ENCODE results near the gene HSPA12A. TPM values are rescaled to one million over a fixed set of nuclear protein-coding genes. Genes with fewer than 3 reads are reported as not detected.
A peak's percentile ranks its signal among the peaks of the same experiment; 100 is the strongest.

Gene HSPA12A
- total RNA-seq, 1 donor from 2014 or later: 7.9 TPM

- Mint-ChIP-seq H3K27me3 (ENCODE audit: low read depth, unreplicated experiment) (peaks cover 47% of the 10 kb centered on the region), H3K9me3 (ENCODE audit: unreplicated experiment) (no peaks in the 10 kb centered on the region), H3K27ac (ENCODE audit: unreplicated experiment) (no peak overlapping the region), H3K36me3 (ENCODE audit: low read depth, unreplicated experiment) (no peaks in the 10 kb centered on the region), H3K4me3 (ENCODE audit: unreplicated experiment) (no peak overlapping the region), H3K4me1 (ENCODE audit: low read depth, unreplicated experiment) (no peaks in the 10 kb centered on the region)
- Histone ChIP-seq H3K9me3 (ENCODE audit: insufficient read depth, low read depth, low read length) (no peaks in the 10 kb centered on the region), H2AFZ (ENCODE audit: low read depth, low read length) (no peak overlapping the region), H3K9ac (ENCODE audit: low read length) (no peak overlapping the region), H4K20me1 (ENCODE audit: insufficient read depth, low read length) (no peaks in the 10 kb centered on the region), H3K36me3 (ENCODE audit: insufficient read depth, low read length) (no peaks in the 10 kb centered on the region), H3K4me2 (ENCODE audit: low read length) (no peak overlapping the region), H3K4me1 (ENCODE audit: insufficient read depth, low read length) (no peaks in the 10 kb centered on the region), H3K27me3 (ENCODE audit: insufficient read depth, low read length) (peaks cover 2% of the 10 kb centered on the region), H3K79me2 (ENCODE audit: insufficient read depth, low read length) (no peaks in the 10 kb centered on the region), H3K4me3 (ENCODE audit: insufficient read depth, low read depth, low read length) (no peak overlapping the region), H3K27ac (ENCODE audit: low read depth, low read length) (no peak overlapping the region)
- DNase-seq (ENCODE audit: low read depth): no peak
- no peak for TF ChIP-seq CTCF (IDR thresholded peaks at IDR 0.05; ENCODE audit: insufficient read depth, low read depth, low read length)
- TF ChIP-seq EZH2 (IDR thresholded peaks at IDR 0.05; ENCODE audit: insufficient read depth, low read length): no peak
- no peak for FAIRE-seq
These were observed 113.0 kb downstream of the HSPA12A start for GRCh38 chr10:116629340-116629739.

GRCh38 chr10:116627386-116627933 is 114.9 kb downstream of the HSPA12A start:
- Histone ChIP-seq H3K27me3 (ENCODE audit: insufficient read depth, low read length) (peaks cover 2% of the 10 kb centered on the region), H4K20me1 (ENCODE audit: insufficient read depth, low read length) (no peaks in the 10 kb centered on the region), H3K4me2 (ENCODE audit: low read length) (peak overlapping the region; percentile 55), H2AFZ (ENCODE audit: low read depth, low read length) (no peak overlapping the region), H3K9me3 (ENCODE audit: insufficient read depth, low read depth, low read length) (no peaks in the 10 kb centered on the region), H3K27ac (ENCODE audit: low read depth, low read length) (no peak overlapping the region), H3K36me3 (ENCODE audit: insufficient read depth, low read length) (no peaks in the 10 kb centered on the region), H3K79me2 (ENCODE audit: insufficient read depth, low read length) (no peaks in the 10 kb centered on the region), H3K9ac (ENCODE audit: low read length) (no peak overlapping the region), H3K4me3 (ENCODE audit: insufficient read depth, low read depth, low read length) (no peak overlapping the region), H3K4me1 (ENCODE audit: insufficient read depth, low read length) (no peaks in the 10 kb centered on the region)
- no peak for DNase-seq (ENCODE audit: low read depth)
- H3K27me3 Mint-ChIP-seq (ENCODE audit: low read depth, unreplicated experiment): peaks cover 55% of the 10 kb centered on the region
- H3K9me3 Mint-ChIP-seq (ENCODE audit: unreplicated experiment): no peaks in the 10 kb centered on the region
- FAIRE-seq: no peak
- no peaks in the 10 kb centered on the region for H3K4me1 Mint-ChIP-seq (ENCODE audit: low read depth, unreplicated experiment)
- H3K36me3 Mint-ChIP-seq (ENCODE audit: low read depth, unreplicated experiment): no peaks in the 10 kb centered on the region
- TF ChIP-seq CTCF (IDR thresholded peaks at IDR 0.05; ENCODE audit: insufficient read depth, low read depth, low read length) (no peak), EZH2 (IDR thresholded peaks at IDR 0.05; ENCODE audit: insufficient read depth, low read length) (no peak)
- no peak overlapping the region for H3K4me3 Mint-ChIP-seq (ENCODE audit: unreplicated experiment)
- H3K27ac Mint-ChIP-seq (ENCODE audit: unreplicated experiment): no peak overlapping the region

- Histone ChIP-seq H3K9ac (ENCODE audit: low read length) (no peak overlapping the region), H3K9me3 (ENCODE audit: insufficient read depth, low read depth, low read length) (no peaks in the 10 kb centered on the region), H3K27me3 (ENCODE audit: insufficient read depth, low read length) (peaks cover 2% of the 10 kb centered on the region), H3K4me3 (ENCODE audit: insufficient read depth, low read depth, low read length) (no peak overlapping the region), H4K20me1 (ENCODE audit: insufficient read depth, low read length) (no peaks in the 10 kb centered on the region), H2AFZ (ENCODE audit: low read depth, low read length) (no peak overlapping the region), H3K4me1 (ENCODE audit: insufficient read depth, low read length) (no peaks in the 10 kb centered on the region), H3K36me3 (ENCODE audit: insufficient read depth, low read length) (no peaks in the 10 kb centered on the region), H3K27ac (ENCODE audit: low read depth, low read length) (no peak overlapping the region), H3K4me2 (ENCODE audit: low read length) (no peak overlapping the region), H3K79me2 (ENCODE audit: insufficient read depth, low read length) (no peaks in the 10 kb centered on the region)
- no peak overlapping the region for H3K27ac Mint-ChIP-seq (ENCODE audit: unreplicated experiment)
- H3K27me3 Mint-ChIP-seq (ENCODE audit: low read depth, unreplicated experiment): peaks cover 58% of the 10 kb centered on the region
- peaks cover 2% of the 10 kb centered on the region for H3K9me3 Mint-ChIP-seq (ENCODE audit: unreplicated experiment)
- no peaks in the 10 kb centered on the region for H3K4me1 Mint-ChIP-seq (ENCODE audit: low read depth, unreplicated experiment)
- no peaks in the 10 kb centered on the region for H3K36me3 Mint-ChIP-seq (ENCODE audit: low read depth, unreplicated experiment)
- TF ChIP-seq EZH2 (IDR thresholded peaks at IDR 0.05; ENCODE audit: insufficient read depth, low read length) (no peak), CTCF (IDR thresholded peaks at IDR 0.05; ENCODE audit: insufficient read depth, low read depth, low read length) (no peak)
- FAIRE-seq: no peak
- DNase-seq (ENCODE audit: low read depth): no peak
- no peak overlapping the region for H3K4me3 Mint-ChIP-seq (ENCODE audit: unreplicated experiment)
These were observed 115.6 kb downstream of the HSPA12A start for GRCh38 chr10:116626815-116627214.
